Measurements from ENCODE around the gene KCNJ9. TPM values are rescaled to one million over a fixed set of nuclear protein-coding genes. Genes with fewer than 3 reads are reported as not detected.
A peak's percentile ranks its signal among the peaks of the same experiment; 100 is the strongest.

Gene KCNJ9
- total and polyA plus RNA-seq, 2 of the 13 experiments (the other 11 are each of a cell fraction or from before 2014, with no cell fraction given) = not detected

GRCh38 chr1:160124705-160125478 lies 43.6 kb downstream of the KCNJ9 start (continued):
- no peak for TF ChIP-seq HNF1A (IDR thresholded peaks at IDR 0.05; ENCODE audit: low read depth)
- TF ChIP-seq HNF1A (CRISPR knock-in tag; IDR thresholded peaks at IDR 0.05; ENCODE audit: borderline replicate concordance) = no peak
- no peak for TF ChIP-seq KDM1A (CRISPR knock-in tag; IDR thresholded peaks at IDR 0.05)
- no peak for TF ChIP-seq PAX8 (CRISPR knock-in tag; IDR thresholded peaks at IDR 0.05; ENCODE audit: borderline replicate concordance)
- no peak for TF ChIP-seq ZNF883 (CRISPR knock-in tag; IDR thresholded peaks at IDR 0.05; ENCODE audit: not compliant biosample characterization)
- peak; percentile 62; the same call in 1 of the 2 replicates for TF ChIP-seq HMG20A (CRISPR knock-in tag; IDR thresholded peaks at IDR 0.05; ENCODE audit: borderline replicate concordance)
- no peak for TF ChIP-seq ZFY (CRISPR knock-in tag; IDR thresholded peaks at IDR 0.05)
- 0 out of 2 replicates have a peak, but pooled peaks have one; percentile 39 for TF ChIP-seq ZNF3 (CRISPR knock-in tag; IDR thresholded peaks at IDR 0.05)
- 0 out of 2 replicates have a peak, but pooled peaks have one; percentile 28 for TF ChIP-seq HDAC2 (CRISPR knock-in tag; IDR thresholded peaks at IDR 0.05)
- no peak for TF ChIP-seq TBL1XR1 (IDR thresholded peaks at IDR 0.05; ENCODE audit: borderline replicate concordance, low read length, partially characterized antibody)
- TF ChIP-seq ATF4 (CRISPR knock-in tag; IDR thresholded peaks at IDR 0.05) = peak in 1 of 2 experiments; percentile 80; a peak in 2 of 4 replicates
- TF ChIP-seq GFI1 (CRISPR knock-in tag; IDR thresholded peaks at IDR 0.05; ENCODE audit: borderline replicate concordance) = peak; percentile 69; the same call in 1 of the 2 replicates
- TF ChIP-seq ZNF362 (CRISPR knock-in tag; IDR thresholded peaks at IDR 0.05; ENCODE audit: borderline replicate concordance) = no peak
- TF ChIP-seq RFX3 (CRISPR knock-in tag; IDR thresholded peaks at IDR 0.05) = no peak
- no peak for TF ChIP-seq RBM22 (optimal IDR thresholded peaks at IDR 0.05; ENCODE audit: low read length)
- 0 out of 2 replicates have a peak, but pooled peaks have one; percentile 20 for TF ChIP-seq RCOR2 (CRISPR knock-in tag; IDR thresholded peaks at IDR 0.05)
